GM23338 (cell line): ENCODE data around the gene STRIT1. TPM values are rescaled to one million over a fixed set of nuclear protein-coding genes. Genes with fewer than 3 reads are reported as not detected.

ENCODE experiments used
- ATAC-seq: fragments of 200-7000 bp; cut with Tn5 transposase; 3 replicates; pipeline ENCODE4 v1.9.1; 2020
- DNase-seq: peaks from one replicate; pipeline ENCODE4 v3.0.0-alpha.2; 2015; ENCODE audit warnings: low spot score
- H2AFZ ChIP-seq: fragments of 200-600 bp; sonication (generic); 2 replicates; pipeline ENCODE4 v1.8.0; 2016; ENCODE audit warnings: antibody characterized with exemption, mild to moderate bottlenecking, moderate library complexity
- H3F3A ChIP-seq: fragments of 200-600 bp; sonication (generic); replicated peaks from 2 replicates; pipeline ENCODE4 v1.8.0; 2017; ENCODE audit warnings: antibody characterized with exemption, mixed run types, low read depth
- H3K27ac ChIP-seq: fragments of 200-600 bp; sonication (generic); 2 replicates; pipeline ENCODE4 v1.6.1; 2016; ENCODE audit warnings: low read depth
- H3K27me3 ChIP-seq: fragments of 200-600 bp; sonication (generic); 2 replicates; pipeline ENCODE4 v1.8.0; 2016; ENCODE audit warnings: mild to moderate bottlenecking, mixed run types, moderate library complexity; ENCODE audit not compliant: insufficient read depth
- H3K36me3 ChIP-seq: fragments of 200-600 bp; sonication (generic); 2 replicates; pipeline ENCODE4 v1.8.0; 2016; ENCODE audit warnings: mild to moderate bottlenecking; ENCODE audit not compliant: insufficient read depth
- H3K4me1 ChIP-seq: fragments of 200-600 bp; sonication (generic); 2 replicates; pipeline ENCODE4 v1.8.0; 2016; ENCODE audit warnings: mild to moderate bottlenecking, moderate library complexity; ENCODE audit not compliant: insufficient read depth
- H3K4me2 ChIP-seq: fragments of 200-600 bp; sonication (generic); 2 replicates; pipeline ENCODE4 v1.7.1; 2017; ENCODE audit warnings: mixed run types
- H3K4me3 ChIP-seq: fragments of 200-600 bp; sonication (generic); 2 replicates; pipeline ENCODE4 v1.6.1; 2016; ENCODE audit warnings: mixed run types
- H3K79me2 ChIP-seq: fragments of 200-600 bp; sonication (generic); replicated peaks from 2 replicates; pipeline ENCODE4 v1.8.0; 2017; ENCODE audit warnings: mild to moderate bottlenecking; ENCODE audit not compliant: insufficient read depth
- H3K9me2 ChIP-seq: fragments of 200-600 bp; sonication (generic); 2 replicates; pipeline ENCODE4 v1.8.0; 2017; ENCODE audit not compliant: insufficient read depth
- H4K20me1 ChIP-seq: fragments of 200-600 bp; sonication (generic); replicated peaks from 2 replicates; pipeline ENCODE4 v1.8.0; 2017; ENCODE audit warnings: mild to moderate bottlenecking; ENCODE audit not compliant: insufficient read depth
- H3K27ac Mint-ChIP-seq: 2 replicates; pipeline ENCODE4 v1.8.0; 2020; ENCODE audit warnings: inconsistent platforms, mild to moderate bottlenecking, moderate library complexity, mixed read lengths
- H3K27me3 Mint-ChIP-seq: 3 replicates; pipeline ENCODE4 v1.8.0; 2022; ENCODE audit warnings: low read depth, mild to moderate bottlenecking, moderate library complexity, mixed read lengths, inconsistent platforms; ENCODE audit not compliant: insufficient read depth, poor library complexity
- H3K36me3 Mint-ChIP-seq: 3 replicates; pipeline ENCODE4 v1.8.0; 2021; ENCODE audit warnings: low read depth, mild to moderate bottlenecking, inconsistent platforms, moderate library complexity, mixed read lengths
- H3K4me1 Mint-ChIP-seq: 3 replicates; pipeline ENCODE4 v1.8.0; 2020; ENCODE audit warnings: mild to moderate bottlenecking, inconsistent platforms, mixed read lengths
- H3K4me3 Mint-ChIP-seq: 3 replicates; pipeline ENCODE4 v1.8.0; 2021; ENCODE audit warnings: moderate library complexity, mild to moderate bottlenecking, inconsistent platforms, mixed read lengths
- H3K9me3 Mint-ChIP-seq: 3 replicates; pipeline ENCODE4 v1.8.0; 2020; ENCODE audit warnings: moderate library complexity, mild to moderate bottlenecking, inconsistent platforms, mixed read lengths
- CREB1 ChIP-seq: fragments of 250-450 bp; sonication (Bioruptor Pico); IDR thresholded peaks from 2 replicates; pipeline ENCODE4 v1.5.0; 2020; ENCODE audit warnings: low read depth, mild to moderate bottlenecking, moderate library complexity
- CTCF ChIP-seq, 2 experiments: fragments of 200-600 bp in 1 of 2; sonication (generic) in 1 of 2; conservative IDR thresholded peaks; 2 replicates each; pipeline versions ENCODE4 v1.5.1 to v1.6.1; 2016 to 2017; ENCODE audit warnings: antibody characterized with exemption in 2 of 2, low read depth in 2 of 2, mild to moderate bottlenecking in 2 of 2, moderate library complexity in 1 of 2
- ETS1 ChIP-seq: IDR thresholded peaks from 2 replicates; pipeline ENCODE4 v1.6.1; 2016; ENCODE audit warnings: antibody characterized with exemption
- EZH2 ChIP-seq: fragments of 200-600 bp; sonication (generic); IDR thresholded peaks from one replicate; pipeline ENCODE4 v1.8.0; 2017; ENCODE audit warnings: antibody characterized with exemption, mild to moderate bottlenecking, low read depth; ENCODE audit not compliant: unreplicated experiment
- EZH2phosphoT487 ChIP-seq: fragments of 200-600 bp; sonication (generic); IDR thresholded peaks from one replicate; pipeline ENCODE4 v1.8.1; 2018; ENCODE audit warnings: antibody characterized with exemption; ENCODE audit not compliant: unreplicated experiment
- JUNB ChIP-seq: IDR thresholded peaks from one replicate; pipeline ENCODE4 v1.6.1; 2016; ENCODE audit warnings: antibody characterized with exemption; ENCODE audit not compliant: unreplicated experiment
- NANOG ChIP-seq: IDR thresholded peaks from 2 replicates; pipeline ENCODE4 v1.6.1; 2016; ENCODE audit warnings: antibody characterized with exemption, borderline replicate concordance
- POLR2AphosphoS5 ChIP-seq: IDR thresholded peaks from 2 replicates; pipeline ENCODE4 v1.6.1; 2016; ENCODE audit warnings: antibody characterized with exemption, low read depth
- REST ChIP-seq: IDR thresholded peaks from one replicate; pipeline ENCODE4 v1.6.1; 2018; ENCODE audit warnings: antibody characterized with exemption; ENCODE audit not compliant: unreplicated experiment
- STAT1 ChIP-seq: IDR thresholded peaks from one replicate; pipeline ENCODE4 v1.6.1; 2016; ENCODE audit warnings: antibody characterized with exemption; ENCODE audit not compliant: unreplicated experiment
- ZNF114 ChIP-seq: fragments of 250-450 bp; sonication (Bioruptor Pico); IDR thresholded peaks from 2 replicates; pipeline ENCODE4 v1.5.0; 2020; ENCODE audit warnings: mild to moderate bottlenecking, moderate library complexity
- ZNF331 ChIP-seq: fragments of 250-450 bp; sonication (Bioruptor Pico); IDR thresholded peaks from 2 replicates; pipeline ENCODE4 v1.5.0; 2020; ENCODE audit warnings: low read depth, mild to moderate bottlenecking, moderate library complexity
- ZNF462 ChIP-seq: fragments of 250-450 bp; sonication (Bioruptor Pico); IDR thresholded peaks from 2 replicates; pipeline ENCODE4 v1.5.0; 2020; ENCODE audit warnings: mild to moderate bottlenecking, moderate library complexity
- polyA plus RNA-seq: library from polyadenylated mRNA; unstranded; fragments of >200 nt; fragmentation: Nextera tagmentation; extraction: Ambion mirVana; gene quantifications from 2 replicates; pipeline ENCODE4 v1.2.1, GENCODE V29; 2016
- total RNA-seq: library from RNA; depleted of rRNA; stranded (reverse); fragments of >200 nt; shearing (Covaris generic); gene quantifications from 2 replicates; pipeline ENCODE4 v1.2.3, GENCODE V29; 2014

STRIT1 gene
- total and polyA plus RNA-seq, 2 experiments from 2014 or later: 1.5 to 1.6 TPM

- Mint-ChIP-seq H3K4me1 (peaks cover 6% of the 10 kb centered on the region), H3K27ac (no peak overlapping the region), H3K36me3 (no peaks in the 10 kb centered on the region), H3K9me3 (no peaks in the 10 kb centered on the region), H3K4me3 (no peak overlapping the region), H3K27me3 (no peaks in the 10 kb centered on the region)
- no peak for ATAC-seq
- Histone ChIP-seq H3K4me1 (no peaks in the 10 kb centered on the region; the same call in none of the 2 replicates), H3K4me2 (no peak overlapping the region), H3K36me3 (no peaks in the 10 kb centered on the region), H2AFZ (no peak overlapping the region), H3K27ac (no peak overlapping the region), H3K9me2 (peaks cover 5% of the 10 kb centered on the region; the same call in 1 of the 2 replicates), H4K20me1 (no peaks in the 10 kb centered on the region), H3K27me3 (no peaks in the 10 kb centered on the region), H3K79me2 (no peaks in the 10 kb centered on the region), H3K4me3 (no peak overlapping the region), H3F3A (no peaks in the 10 kb centered on the region)
- DNase-seq: no peak
- TF ChIP-seq EZH2 (no peak), CTCF (conservative IDR thresholded peaks at IDR 0.05; ENCODE audit: low read depth in 2 of 2) (no peak), STAT1 (no peak), ZNF462 (CRISPR knock-in tag) (no peak), EZH2phosphoT487 (no peak), ETS1 (no peak), ZNF331 (CRISPR knock-in tag) (no peak), CREB1 (CRISPR knock-in tag) (no peak), JUNB (no peak), NANOG (no peak), REST (no peak), ZNF114 (CRISPR knock-in tag) (no peak), POLR2AphosphoS5 (no peak)
These were observed 37.6 kb upstream of the STRIT1 start for GRCh38 chr3:155331078-155331477.
